ENCODE results near the gene FOXJ3. TPM values are rescaled to one million over a fixed set of nuclear protein-coding genes. Genes with fewer than 3 reads are reported as not detected.
"Not testable (repeated sequence)": the region's sequence is repeated elsewhere in the genome, so short reads cannot be mapped to it uniquely, and the experiment has no call there.

Gene FOXJ3
- total RNA-seq, 1 donor: 37.3 TPM

DNA sequence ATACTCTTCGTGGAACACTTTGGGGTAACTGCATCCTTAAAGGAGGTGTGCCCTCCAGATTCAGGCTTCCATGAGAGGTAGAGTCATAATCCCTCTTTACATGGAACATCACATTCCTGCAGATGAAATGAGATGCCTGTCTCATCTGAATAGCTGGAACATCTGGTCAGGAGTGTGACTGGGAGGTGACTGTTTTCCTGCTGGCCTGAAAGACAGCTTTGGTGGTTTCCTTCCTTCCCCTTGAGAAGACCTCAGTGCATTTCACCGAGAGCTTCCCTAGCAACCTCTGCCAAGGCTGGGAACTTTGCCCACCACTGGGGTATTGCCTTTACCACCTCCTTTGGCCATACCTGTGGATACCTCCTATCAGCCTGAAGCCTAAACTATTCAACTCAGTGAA lies 123.8 kb downstream of the FOXJ3 start:
- TF ChIP-seq CTCF (IDR thresholded peaks at IDR 0.05; ENCODE audit: extremely low read depth, low read depth, low read length): no peak
- no peak for DNase-seq (ENCODE audit: insufficient read length, low spot score, missing footprints)
- Histone ChIP-seq H4K20me1 (ENCODE audit: insufficient read depth, low read length) (peaks cover 21% of the 10 kb centered on the region), H3K4me3 (ENCODE audit: insufficient read depth, low read length) (no peak overlapping the region), H3K27me3 (ENCODE audit: insufficient read depth, low read length) (no peaks in the 10 kb centered on the region), H2AFZ (ENCODE audit: low read length) (no peak overlapping the region), H3K36me3 (ENCODE audit: insufficient read depth, low read length) (no peaks in the 10 kb centered on the region), H3K4me2 (ENCODE audit: insufficient read depth, low read length) (no peak overlapping the region), H3K27ac (ENCODE audit: low read depth, low read length) (peak overlapping the region; percentile 17), H3K4me1 (ENCODE audit: insufficient read depth, low read length) (peaks cover 31% of the 10 kb centered on the region), H3K9me3 (ENCODE audit: low read depth, low read length) (no peaks in the 10 kb centered on the region), H3K79me2 (ENCODE audit: insufficient read depth, low read length) (peaks cover 62% of the 10 kb centered on the region)

- H4K20me1 ChIP-seq (ENCODE audit: insufficient read depth, low read length): peaks cover 21% of the 10 kb centered on the region
- H3K27ac ChIP-seq (ENCODE audit: low read depth, low read length): peak overlapping the region; percentile 17
- H3K4me1 ChIP-seq (ENCODE audit: insufficient read depth, low read length): peaks cover 31% of the 10 kb centered on the region
- no peaks in the 10 kb centered on the region for H3K27me3 ChIP-seq (ENCODE audit: insufficient read depth, low read length)
- H3K9me3 ChIP-seq (ENCODE audit: low read depth, low read length): no peaks in the 10 kb centered on the region
- H3K79me2 ChIP-seq (ENCODE audit: insufficient read depth, low read length): peaks cover 69% of the 10 kb centered on the region
- no peaks in the 10 kb centered on the region for H3K36me3 ChIP-seq (ENCODE audit: insufficient read depth, low read length)
- no peak overlapping the region for H2AFZ ChIP-seq (ENCODE audit: low read length)
- no peak for TF ChIP-seq CTCF (IDR thresholded peaks at IDR 0.05; ENCODE audit: extremely low read depth, low read depth, low read length)
- DNase-seq (ENCODE audit: insufficient read length, low spot score, missing footprints): no peak
- H3K4me3 ChIP-seq (ENCODE audit: insufficient read depth, low read length): no peak overlapping the region
- H3K4me2 ChIP-seq (ENCODE audit: insufficient read depth, low read length): no peak overlapping the region
These were observed 124.5 kb downstream of the FOXJ3 start for GRCh38 chr1:42210421-42211133.

DNA sequence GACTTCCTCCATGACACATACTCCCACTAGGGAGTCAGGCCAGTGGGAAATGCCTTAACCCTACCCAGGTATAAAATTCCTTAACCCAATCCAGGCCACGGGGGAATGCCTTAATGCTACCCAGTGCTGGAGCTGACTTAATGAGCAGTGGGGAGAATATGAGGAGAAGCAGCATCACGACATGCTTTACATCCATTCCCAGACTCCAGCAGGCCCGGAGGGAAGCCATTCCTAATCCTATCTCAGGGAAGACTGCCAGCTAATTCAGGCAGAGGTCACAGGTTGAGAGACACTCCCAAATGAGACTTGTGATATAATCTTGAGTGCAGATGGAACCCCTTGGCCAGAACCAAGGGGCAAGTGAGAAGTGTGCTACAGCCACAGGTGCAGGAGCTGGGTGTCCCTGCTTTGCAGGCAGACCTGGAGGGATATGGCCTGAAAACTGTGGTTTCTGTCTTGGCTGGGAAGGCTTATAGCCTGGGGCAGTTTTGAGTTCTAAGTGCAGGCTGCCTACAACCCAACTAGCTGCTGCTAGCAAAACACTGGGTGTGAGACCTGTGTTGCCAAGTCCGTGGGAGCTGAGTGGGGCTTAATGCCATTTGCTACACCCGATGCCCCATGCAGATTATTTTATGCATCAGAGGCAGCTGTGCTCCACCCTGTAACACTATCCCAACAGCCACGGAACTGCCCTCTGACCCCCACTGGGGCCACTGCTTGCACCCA lies 125.3 kb downstream of the FOXJ3 start:
- TF ChIP-seq CTCF (IDR thresholded peaks at IDR 0.05; ENCODE audit: extremely low read depth, low read depth, low read length): no peak
- DNase-seq (ENCODE audit: insufficient read length, low spot score, missing footprints): no peak
- H4K20me1 ChIP-seq (ENCODE audit: insufficient read depth, low read length): peaks cover 18% of the 10 kb centered on the region
- no peaks in the 10 kb centered on the region for H3K36me3 ChIP-seq (ENCODE audit: insufficient read depth, low read length)
- no peaks in the 10 kb centered on the region for H3K9me3 ChIP-seq (ENCODE audit: low read depth, low read length)
- H3K27me3 ChIP-seq (ENCODE audit: insufficient read depth, low read length): no peaks in the 10 kb centered on the region
- H3K4me2 ChIP-seq (ENCODE audit: insufficient read depth, low read length): no peak overlapping the region
- H3K4me1 ChIP-seq (ENCODE audit: insufficient read depth, low read length): peaks cover 24% of the 10 kb centered on the region
- peaks cover 70% of the 10 kb centered on the region for H3K79me2 ChIP-seq (ENCODE audit: insufficient read depth, low read length)
- H3K27ac ChIP-seq (ENCODE audit: low read depth, low read length): no peak overlapping the region
- H3K4me3 ChIP-seq (ENCODE audit: insufficient read depth, low read length): no peak overlapping the region
- no peak overlapping the region for H2AFZ ChIP-seq (ENCODE audit: low read length)

DNA sequence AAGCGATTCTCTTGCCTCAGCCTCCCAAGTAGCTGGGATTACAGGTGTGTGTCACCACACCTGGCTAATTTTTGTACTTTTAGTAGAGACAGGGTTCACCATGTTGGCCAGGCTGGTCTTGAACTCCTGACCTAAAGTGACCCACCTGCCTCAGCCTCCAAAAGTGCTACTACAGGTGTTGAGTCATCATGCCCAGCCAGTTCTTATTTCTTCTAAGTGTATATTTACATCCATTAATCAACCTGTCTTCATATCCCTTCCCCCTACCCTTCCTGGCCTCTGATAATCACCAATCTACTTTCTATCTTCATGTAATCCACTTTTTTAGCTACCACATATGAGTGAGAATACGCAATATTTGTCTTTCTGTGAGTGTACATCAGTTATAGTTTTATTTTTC lies 128.1 kb downstream of the FOXJ3 start:
- H2AFZ ChIP-seq (ENCODE audit: low read length); H3K4me2 ChIP-seq (ENCODE audit: insufficient read depth, low read length); H3K27ac ChIP-seq (ENCODE audit: low read depth, low read length); H3K9me3 ChIP-seq (ENCODE audit: low read depth, low read length); DNase-seq (ENCODE audit: insufficient read length, low spot score, missing footprints); H3K27me3 ChIP-seq (ENCODE audit: insufficient read depth, low read length); H3K4me3 ChIP-seq (ENCODE audit: insufficient read depth, low read length); H3K36me3 ChIP-seq (ENCODE audit: insufficient read depth, low read length): not testable (repeated sequence)
- peaks cover 15% of the 10 kb centered on the region for H3K4me1 ChIP-seq (ENCODE audit: insufficient read depth, low read length)
- peaks cover 14% of the 10 kb centered on the region for H4K20me1 ChIP-seq (ENCODE audit: insufficient read depth, low read length)
- peaks cover 54% of the 10 kb centered on the region for H3K79me2 ChIP-seq (ENCODE audit: insufficient read depth, low read length)

Data from osteoblast (primary cell).